ENCODE data around the gene WDFY4.
A peak's percentile ranks its signal among the peaks of the same experiment; 100 is the strongest.

WDFY4 gene

DNA sequence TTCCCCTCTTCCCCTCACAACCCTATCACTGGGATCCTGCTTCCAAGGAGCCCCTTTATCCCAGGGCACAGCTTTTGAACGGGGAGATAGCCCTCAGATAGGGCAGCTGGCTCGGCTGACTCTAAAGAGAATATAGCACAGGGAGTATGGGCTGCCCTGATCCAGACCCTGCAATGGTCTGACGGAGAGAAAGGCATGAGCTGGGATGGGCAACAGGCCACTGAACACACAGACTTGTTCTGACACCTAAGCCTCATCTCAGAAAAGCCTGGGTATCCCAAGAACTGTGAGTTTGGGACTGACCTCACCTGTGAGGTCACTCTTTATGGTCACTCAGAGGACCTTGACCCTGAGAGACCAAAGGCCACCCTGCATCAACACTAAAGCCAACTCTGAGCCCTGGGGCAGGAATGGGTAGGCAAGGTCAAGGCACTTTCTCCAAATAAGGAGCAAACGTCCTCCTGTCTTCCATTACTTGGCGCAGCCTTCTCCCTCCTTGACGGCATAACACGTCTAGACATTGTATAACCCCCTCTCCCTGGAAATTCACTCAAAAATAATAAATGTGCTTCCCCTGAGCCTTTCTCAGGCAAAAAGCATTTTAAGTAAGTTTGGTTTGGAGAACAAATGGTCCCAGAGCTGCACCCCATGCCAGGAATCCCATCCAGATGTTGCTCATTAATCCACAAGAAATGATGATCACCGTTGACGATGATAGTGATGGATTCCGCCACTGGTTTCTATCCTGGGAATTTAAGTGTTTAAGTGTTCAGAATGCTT, 263.2 kb downstream of the WDFY4 start:
- no peak for DNase-seq

DNA sequence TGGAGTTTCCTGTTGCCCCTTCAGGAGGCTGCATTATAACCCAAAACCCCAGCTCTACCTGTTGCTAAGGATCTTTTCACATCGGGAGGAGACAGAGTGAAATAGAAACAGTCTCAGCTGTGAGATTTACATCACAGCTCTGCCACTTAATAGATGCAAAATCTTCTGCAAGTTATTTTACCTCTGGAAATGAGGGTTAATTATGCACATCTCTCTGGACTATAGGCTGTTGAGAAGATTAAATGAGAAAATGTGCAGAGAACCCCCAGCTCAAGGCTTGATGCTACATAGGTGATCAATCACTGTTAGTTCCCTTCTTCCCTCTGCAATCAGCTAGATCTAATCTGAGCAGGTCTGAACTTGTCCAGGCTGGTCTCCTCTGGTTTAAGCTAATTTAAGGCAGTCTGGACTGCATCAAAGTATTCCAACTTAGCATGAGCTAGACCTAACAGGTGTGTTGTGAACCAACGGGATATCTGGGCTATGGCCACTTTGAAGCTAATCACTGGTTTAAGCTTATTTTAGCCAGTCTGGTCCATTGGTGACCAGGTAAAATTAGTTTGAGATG, 263.9 kb downstream of the WDFY4 start:
- no peak for DNase-seq

DNA sequence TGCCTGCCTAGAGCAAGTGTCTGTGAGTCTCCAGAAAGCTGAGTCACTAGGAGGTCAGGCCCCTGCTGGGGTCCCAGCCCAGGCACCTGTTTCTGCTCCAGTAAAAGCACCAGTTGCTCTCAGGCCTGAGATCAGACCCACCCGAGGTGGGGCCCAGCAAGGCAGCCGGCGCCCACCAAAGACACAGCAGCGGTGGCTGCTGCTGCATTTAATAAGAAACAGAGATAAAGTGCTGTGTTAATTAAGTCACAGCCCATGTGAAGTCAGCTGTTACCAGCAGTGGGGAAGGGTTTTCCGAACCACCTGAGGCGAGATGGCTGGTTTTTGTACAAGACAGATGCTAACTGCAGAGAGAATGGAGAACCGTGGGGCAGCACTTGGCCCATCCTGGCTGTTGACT, 267.0 kb downstream of the WDFY4 start:
- DNase-seq: no peak

- no peak for DNase-seq
Observed at GRCh38 chr10:48957361-48958151, 272.9 kb downstream of the WDFY4 start.

DNA sequence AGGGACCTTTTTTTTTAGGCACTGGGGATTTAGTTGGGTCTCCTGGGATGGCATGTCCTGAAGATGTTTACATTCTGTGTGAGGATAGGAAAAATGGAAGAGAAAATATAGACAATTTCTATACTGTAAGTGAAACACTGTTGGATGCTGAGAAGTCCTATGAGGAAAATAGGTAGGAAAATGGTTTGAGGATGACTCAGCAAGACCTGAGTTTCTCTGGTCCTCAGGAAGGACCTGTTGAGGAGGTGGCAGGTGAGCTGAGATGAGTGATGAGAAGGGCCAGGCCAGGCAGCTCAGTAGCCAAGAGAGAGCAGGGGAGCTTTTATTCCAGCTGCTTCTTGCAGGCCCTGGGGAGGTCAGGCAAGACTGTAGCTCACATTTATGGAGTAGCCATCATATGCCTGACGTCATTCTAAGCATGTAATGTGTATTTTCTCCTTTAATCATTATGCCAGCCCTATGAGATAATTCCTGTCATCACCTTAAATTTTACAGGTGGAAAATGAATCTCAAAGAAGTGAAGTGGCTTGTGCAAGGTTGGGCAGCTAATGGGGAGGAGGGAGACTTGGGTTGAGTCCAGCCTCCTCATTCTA, 274.0 kb downstream of the WDFY4 start:
- DNase-seq: no peak

DNA sequence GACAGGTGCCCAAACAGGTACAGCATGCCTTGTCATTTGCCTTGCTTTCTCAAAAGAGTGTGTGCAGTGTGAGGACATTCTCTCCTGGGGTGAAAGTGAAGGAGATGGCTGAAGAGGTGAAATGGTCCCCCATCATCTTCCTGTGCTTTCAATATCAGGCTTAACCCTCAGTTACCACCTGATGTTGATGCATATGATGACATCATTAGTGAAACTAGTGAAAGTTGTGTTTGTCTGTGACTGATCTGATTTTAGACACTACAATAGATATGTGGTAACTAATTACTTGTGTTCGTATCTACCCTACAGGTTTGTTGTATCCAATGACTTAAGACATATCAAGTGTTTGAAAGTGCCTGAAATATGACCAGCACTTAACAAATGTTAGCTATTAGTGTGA, 279.4 kb downstream of the WDFY4 start:
- no peak for DNase-seq

GRCh38 chr10:48965460-48965859, 280.8 kb downstream of the WDFY4 start:
- DNase-seq: no peak

DNA sequence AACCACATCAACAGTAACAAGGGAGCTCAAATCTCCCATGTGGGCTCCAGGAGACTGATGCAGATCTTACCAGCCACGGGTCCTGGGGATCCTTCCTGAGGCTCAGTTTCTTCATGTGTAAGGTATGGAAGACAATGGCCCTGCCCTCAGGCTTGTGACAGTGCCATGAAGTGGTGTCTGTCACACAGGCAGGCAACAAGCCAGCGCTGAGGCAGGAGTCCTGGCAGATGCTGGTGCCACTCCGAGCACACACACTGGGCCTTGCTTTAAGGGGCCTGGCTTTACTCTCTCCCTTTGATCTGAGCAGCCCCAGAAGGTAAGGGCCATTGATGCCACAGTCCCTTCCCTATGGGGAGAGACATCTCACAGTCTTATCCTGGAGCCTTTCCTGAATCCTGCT, 283.4 kb downstream of the WDFY4 start:
- no peak for DNase-seq

DNA sequence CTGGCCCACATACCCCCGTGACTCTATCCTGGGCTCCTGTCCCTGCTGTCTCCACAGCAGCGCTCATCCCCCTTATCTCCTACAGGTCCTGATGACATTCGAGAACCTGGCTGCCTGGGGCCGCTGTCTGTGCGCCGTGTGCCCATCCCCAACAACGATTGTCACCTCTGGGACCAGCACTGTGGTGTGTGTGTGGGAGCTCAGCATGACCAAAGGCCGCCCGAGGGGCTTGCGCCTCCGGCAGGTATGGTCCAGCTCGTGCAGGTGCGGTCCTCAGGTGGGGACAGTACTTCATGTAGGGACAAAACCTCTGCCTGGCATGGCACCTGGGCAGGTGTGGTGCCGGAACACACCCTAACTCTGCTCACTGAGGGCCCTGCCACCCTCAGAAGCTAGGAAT, 285.4 kb downstream of the WDFY4 start:
- no peak for DNase-seq

- DNase-seq: no peak
Observed at GRCh38 chr10:48970654-48971053, 286.0 kb downstream of the WDFY4 start.

GRCh38 chr10:48973065-48973464, 288.4 kb downstream of the WDFY4 start:
- DNase-seq: no peak

DNA sequence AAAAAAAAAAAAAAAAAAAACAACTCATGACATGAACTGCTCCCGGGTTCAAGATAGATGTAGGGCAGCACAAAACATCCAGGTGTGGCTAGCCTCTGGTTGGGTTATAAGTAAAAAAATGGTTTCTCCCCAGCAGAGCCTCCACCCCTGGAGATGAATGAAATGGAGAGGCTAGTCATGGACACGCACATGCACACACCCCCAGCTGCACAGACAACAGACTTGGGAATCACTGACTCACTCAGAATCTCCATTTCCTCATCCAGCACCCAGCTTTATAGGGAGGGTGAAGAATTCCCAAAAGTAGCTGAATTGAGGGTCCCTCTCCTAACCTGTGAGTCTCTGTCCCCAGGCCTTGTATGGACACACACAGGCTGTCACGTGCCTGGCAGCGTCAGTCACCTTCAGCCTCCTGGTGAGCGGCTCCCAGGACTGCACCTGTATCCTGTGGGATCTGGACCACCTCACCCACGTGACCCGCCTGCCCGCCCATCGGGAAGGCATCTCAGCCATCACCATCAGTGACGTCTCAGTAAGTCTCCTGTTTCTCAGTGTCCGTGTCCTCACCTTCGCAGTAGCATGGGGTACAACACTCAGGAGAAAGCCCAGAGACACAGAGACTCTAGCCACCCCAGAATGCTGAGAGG, 290.0 kb downstream of the WDFY4 start:
- no peak for DNase-seq

- DNase-seq: peak in 3 of 4 experiments; percentile 8 to 24 (median 11)
Observed at GRCh38 chr10:48976196-48976595, 291.5 kb downstream of the WDFY4 start.

DNA sequence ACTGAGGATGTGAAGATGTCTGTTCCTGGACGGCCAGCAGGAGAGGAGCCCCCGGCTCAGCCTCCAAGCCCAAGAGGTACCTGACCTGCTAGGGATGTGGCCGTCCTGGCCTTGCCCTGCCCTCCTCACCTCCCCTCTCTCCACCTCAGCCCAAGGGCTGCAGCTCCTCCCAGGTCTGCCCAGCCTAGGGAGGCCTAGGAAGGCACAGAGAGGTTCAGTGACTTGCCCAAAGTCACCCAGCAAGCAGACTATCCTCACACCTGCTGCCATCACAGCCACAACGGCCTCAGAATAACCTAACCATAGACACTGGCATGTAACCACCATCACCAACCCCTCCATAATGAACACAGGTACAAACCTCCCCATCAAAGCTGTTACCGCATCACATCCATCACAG, 293.6 kb downstream of the WDFY4 start:
- DNase-seq: no peak

DNA sequence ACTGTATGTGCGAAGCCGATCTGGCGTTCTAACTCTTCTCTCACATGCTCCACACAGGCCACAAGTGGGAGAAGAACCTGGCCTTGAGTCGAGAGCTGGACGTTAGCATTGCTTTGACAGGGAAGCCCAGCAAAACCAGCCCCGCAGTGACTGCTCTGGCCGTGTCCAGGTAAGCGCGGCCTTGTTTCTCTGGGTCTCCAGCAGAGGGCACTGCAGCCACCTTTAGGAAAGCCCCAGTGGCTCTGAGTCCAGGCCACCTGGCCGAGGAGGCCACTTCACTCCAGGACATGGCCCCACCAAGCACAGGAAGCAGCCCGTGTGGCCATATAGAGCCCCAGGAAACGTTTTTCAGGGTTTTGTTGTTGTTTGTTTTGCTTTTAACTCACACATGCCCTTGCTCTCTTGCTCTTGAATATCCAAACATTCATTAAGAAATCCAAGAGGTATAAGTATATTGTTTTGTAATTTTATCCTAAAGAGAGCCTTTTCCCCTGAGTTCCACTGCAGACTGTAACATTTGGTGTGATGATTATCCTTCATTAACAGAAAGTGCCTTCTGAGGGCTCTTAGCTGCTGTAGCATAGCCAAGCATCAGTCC, 296.7 kb downstream of the WDFY4 start:
- peak; percentile 44 to 64 (median 50) for DNase-seq

- DNase-seq: no peak
Observed at GRCh38 chr10:48982584-48982983, 297.9 kb downstream of the WDFY4 start.

- peak in 2 of 4 experiments; percentile 6 to 14 for DNase-seq
Observed at GRCh38 chr10:48983648-48984351, 299.1 kb downstream of the WDFY4 start.

DNA sequence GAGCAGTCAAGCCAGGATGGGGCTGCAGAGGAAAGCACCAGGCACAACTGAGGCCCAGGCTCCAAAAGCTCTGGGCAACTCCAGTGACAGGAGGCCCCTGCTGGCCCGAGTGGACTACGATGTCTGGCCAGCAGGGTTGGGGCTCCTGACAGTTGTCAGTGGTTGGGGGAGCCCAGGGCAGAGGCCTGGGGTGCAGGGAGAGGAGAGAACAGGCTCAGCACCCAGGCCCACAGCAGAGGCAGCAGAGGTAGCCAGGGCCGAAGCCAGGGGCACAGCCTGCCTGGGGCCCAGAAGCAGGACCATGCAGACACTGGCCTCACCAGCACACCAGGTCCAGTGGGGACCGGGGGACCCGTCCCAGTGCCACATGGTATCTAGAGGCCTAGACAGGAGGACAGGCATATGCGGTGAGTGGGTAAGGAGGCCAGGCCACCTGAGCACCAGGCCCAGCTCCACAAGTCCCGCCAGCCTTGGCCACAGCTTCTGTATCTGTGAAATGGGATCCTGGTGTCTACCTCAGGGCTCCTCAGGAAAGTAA, 301.0 kb downstream of the WDFY4 start:
- no peak for DNase-seq

GRCh38 chr10:48990226-48990625, 305.6 kb downstream of the WDFY4 start:
- no peak for DNase-seq

GRCh38 chr10:48993627-48994026, 309.0 kb downstream of the WDFY4 start:
- no peak for DNase-seq

DNA sequence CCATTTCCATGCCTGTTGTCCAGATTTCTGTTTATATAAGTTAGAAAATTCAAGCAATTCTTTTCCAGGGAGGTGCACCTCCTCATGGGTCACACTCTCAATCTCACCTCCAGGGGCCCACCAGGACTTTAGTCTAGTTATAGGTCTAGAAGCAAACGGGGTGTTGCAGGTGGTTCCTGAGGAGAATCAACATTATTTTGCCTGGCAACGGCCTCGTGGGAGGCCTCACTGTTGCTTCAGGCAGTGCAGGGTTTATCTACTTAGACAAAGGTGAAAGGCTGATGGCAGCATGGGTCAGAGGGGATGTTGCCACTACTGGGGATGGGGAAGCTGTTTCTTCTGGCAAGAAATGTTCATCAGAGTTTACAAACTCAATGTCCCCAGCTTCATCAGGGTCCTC, 311.7 kb downstream of the WDFY4 start:
- no peak for DNase-seq

Measured in suppressor macrophage (primary cell).